Measurements from ENCODE around the gene FCGBP.
"Not testable (repeated sequence)": the region's sequence is repeated elsewhere in the genome, so short reads cannot be mapped to it uniquely, and the experiment has no call there.

Gene FCGBP

DNA sequence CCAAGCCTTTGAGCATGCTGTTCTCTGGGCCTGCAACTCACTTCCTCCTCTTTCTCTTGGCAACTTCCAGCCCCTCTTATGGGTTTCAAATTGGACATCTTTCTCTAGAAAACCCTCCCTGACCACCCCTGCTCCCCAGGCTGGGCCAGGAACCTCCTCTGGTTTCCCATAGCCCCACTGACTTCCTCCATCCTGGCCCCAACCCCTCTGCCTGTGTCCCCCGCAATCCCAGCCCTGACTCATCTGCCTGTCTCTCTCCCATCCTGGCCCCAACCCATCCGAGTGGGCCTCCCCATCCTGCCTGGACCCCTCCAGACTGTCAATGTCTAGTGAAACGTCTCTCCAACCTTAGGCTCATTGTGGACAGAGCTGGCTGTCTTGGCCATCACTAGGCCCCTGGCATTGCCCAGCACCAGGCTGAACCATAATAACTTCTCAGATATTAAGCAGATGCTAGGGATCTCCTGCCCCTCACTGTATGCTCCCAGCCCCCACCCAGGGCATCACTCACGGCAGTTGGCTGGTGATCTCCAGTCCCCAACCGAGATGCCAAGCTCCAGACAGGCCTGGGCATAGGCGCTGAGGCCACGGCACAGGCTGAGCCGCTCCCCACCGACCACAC lies 16.8 kb downstream of the FCGBP start:
- DNase-seq (ENCODE audit: low spot score): no peak

DNA sequence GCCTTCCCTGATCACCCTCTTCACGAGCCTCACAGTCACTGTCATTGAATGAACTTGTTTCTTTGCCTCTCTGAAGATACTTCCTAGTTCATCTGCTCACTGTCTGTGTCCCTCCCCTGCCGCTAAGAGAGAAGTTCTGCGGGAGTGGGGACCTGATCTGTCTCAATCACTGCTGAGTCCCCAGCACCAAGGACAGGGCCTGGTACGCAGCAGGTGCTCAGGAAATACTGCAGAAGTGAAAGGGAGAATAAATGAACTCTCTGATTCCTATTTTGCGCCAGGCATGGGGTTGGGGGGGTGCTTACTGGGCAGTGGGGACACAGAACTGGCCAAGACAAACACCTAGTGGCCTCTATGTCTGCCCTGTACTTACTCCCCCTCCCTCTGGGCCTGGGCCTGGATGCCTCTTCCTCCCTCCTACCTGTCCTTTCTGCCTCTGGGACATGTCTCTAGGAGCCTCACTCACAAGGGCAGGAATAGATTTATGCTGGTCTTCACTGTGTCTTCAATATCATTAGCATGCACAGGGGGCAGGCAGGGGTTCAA lies 17.5 kb downstream of the FCGBP start:
- no peak for DNase-seq (ENCODE audit: low spot score)

DNA sequence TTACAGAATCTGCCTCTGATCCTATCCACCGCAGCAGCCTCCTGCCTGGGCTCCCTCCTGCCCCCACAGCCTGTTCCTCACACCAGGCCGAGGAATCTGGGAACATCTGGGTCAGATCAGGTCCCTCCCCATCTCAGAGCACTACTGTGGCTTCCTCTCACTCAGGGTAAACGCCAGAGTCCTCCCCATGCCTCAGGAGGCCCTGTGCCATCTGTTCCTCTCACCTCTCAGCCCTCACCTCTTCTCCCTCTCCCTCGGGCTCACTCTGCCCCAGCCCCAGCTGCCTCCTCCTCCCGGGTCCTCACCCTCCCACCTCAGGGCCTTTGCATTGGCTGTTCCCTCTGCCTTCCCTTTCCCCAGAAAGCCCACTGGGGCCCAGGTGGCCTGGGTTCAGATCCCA lies 18.2 kb downstream of the FCGBP start:
- DNase-seq (ENCODE audit: low spot score): no peak

DNA sequence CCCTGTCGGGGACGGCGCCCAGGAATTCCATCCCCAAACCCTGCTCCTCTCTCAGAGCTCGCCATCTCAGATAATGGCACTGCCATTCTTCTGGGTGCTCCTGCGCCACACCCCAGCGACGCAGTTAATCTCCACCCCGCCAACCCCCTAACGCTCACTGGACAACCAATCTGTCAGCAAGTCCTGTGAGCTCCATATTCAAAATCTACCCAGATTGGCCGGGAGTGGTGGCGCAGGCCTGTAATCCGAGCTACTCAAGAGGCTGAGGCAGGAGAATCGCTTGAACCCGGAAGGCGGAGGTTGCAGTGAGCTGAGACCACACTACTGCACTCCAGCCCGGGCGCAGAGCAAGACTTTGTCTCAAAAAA lies 18.6 kb downstream of the FCGBP start:
- no peak for DNase-seq (ENCODE audit: low spot score)

DNA sequence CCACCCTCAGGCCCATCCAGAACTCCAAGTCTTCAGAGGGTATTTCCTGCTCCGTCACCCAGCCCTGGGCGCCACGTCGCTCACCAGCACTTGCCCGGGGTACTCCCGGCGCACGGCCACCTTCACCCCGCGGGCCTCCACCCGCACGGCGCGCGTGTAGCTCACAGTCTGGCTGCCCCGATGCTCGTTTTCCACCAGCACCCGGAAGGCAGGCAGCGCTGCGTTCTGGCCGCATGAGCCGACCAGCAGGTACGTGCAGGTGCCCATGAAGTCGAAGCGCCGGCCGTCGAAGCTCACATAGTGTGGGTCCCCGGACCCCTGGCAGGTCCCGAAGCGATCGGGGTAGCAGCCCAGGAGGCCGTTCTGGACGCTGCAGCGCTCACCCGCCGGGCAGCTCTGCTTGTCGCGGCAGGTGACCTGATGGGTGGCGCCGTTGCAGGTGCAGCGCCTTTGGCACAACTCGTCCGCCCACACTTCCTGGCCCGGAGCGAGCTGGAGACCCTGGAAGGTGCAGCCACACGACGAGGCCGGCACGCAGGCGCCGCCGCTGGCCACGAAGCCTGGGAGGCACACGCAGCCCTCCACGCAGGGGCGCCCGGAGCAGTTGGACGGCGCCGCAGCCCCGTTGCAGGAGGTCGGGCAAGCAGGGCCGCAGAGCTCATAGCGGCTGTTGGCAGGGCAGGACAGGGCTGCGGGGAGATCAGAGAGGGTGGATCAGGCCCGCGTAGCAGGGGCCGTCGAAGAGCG lies 19.2 kb downstream of the FCGBP start:
- DNase-seq (ENCODE audit: low spot score): no peak

DNA sequence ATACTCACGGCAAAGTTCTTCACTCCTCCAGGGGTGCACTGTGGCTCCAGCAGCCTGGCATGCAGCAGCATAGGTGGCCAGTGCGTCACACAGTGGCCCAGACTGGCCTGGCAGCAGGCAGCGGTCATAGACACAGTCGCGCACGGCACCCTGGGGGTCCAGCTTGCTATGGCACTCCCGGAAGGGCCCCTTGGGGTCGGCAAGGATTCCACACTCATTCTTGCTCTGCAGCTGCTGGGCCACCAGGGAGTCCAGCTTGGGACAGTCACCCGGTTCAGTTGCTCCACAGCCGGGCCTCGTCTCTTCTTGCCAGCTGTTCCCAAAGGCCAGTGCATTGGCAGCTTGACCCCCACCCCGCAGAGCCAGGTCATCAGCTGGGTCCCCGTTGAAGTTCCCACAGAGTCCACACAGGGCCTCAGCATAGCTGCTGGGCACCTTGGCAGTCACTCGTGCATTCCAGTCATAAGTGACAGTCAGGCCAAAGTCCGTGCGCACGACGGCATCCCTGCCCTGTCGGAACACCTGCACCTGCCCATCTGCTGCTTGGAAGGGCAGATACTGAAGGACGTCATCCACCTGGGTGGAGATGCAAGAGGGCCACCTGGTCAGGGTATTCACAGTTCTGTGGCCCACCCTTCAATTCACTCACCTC lies 20.6 kb downstream of the FCGBP start:
- no peak for DNase-seq (ENCODE audit: low spot score)

DNA sequence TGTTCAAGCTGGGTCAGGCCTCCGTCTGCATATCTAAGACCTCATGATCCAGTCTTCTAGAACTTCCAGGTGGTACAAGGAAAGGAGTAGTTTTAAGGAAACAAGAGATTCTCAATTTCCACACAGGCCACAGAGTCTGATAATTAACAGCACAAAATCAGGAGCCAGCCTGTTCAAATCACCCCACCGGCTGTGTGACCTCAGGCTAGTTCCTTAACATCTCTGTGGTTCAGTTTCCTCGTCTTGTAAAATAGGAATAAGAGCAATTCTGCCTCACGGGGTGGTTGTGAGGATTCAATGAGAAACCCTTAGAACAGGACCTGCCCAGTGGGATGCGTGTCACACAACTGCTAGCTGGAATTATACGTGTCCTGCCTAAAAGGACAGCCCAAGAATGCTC lies 25.6 kb downstream of the FCGBP start:
- DNase-seq (ENCODE audit: low spot score): no peak

DNA sequence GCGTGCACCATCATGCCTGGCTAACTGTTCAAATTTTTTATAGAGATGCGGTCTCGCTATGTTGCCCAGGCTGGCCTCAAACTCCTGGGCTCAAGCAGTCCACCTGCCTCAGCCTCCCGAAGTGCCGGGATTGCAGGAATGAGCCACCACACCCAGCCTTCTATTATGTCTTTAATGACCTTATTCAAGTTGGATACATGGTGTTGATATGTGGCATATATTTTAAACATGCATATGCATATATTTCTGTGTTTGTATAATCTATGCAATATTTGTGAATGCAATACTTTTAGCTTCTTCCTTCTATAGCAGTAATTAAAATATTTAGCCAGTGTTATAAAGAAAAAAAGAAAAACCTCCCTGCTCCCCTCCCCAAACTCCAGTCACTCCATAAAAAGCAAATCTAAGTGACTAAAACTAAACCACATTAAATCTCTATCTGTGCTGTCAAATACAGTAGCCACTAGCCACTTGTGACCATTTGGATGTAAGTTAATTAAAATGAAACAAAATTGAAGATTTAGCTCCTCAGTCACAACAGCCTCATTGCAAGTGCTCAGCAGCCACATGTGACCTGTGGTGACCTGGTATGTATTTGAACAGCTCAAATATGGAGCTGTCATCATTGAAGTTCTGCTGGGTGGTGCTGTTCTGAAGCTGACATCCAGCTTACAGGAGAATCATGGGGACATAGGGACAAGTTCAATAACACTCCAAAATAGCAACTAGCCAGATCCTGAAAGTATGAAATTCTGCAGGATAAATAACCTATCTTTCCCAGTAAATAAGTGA lies 27.4 kb downstream of the FCGBP start:
- no peak for DNase-seq (ENCODE audit: low spot score)

DNA sequence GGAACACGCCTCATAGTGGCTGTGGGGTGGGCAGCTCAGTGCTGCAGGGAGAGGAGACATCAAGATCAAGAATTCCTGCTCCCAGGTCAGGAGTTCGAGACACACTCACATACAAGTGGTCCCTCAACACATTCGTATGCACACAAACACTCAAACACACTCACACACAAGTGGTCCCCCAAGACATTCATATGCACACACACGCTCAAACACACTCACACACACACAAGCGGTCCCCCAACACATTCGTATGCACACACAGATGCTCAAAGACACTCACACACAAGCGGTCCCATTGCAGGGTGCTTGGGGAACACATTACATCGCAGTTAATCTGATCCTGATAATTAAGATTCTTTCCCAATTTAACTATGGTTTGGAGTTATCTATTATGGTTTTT lies 28.2 kb downstream of the FCGBP start:
- no peak for DNase-seq (ENCODE audit: low spot score)

DNA sequence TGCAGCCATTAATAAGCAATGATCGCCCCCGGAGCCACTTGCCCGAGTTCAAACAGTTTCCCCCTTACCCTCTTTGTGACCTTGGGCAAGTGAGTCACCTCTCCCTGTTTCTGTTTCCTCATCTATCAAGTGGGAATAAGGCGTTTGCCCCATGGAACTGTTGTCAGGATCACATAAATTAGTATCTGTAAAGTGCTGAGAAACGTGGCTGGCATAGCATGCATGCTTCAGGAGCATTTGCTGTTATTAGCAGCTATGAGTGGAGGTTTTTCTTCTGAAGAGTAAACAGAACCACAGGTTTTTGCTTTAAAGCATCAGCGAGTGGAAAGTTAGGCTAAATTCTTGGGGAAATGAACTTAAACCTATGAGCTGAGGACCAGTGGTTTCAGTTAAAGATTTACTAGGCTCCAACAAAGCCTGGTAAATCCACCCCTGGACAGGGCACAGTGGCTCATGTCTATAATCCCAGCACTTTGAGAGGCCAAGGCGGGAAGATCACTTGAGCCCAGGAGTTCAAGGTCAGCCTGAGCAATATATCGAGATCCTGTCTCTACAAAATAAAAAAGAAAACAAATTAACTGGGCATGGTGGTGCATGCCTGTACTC lies 30.8 kb downstream of the FCGBP start:
- DNase-seq (ENCODE audit: low spot score): not testable (repeated sequence)

DNA sequence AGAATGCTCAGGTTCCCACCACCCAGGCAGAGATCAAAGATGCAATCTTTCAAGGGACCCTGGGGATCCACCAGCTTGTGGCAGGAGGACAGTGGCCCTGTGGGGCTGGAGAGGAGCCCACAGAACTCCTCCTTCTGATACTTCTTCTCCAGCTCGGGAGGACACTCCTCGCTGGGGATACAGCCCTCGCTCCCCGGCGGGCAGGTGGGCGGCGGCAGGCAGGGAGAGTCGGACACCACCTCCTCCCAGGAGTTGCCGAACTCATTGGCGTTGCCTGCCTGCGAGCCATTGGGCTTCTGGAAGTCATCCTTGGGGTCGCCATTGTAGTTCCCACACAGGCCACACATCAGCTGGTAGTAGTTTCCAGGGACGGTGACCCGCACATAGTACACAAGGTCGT lies 32.1 kb downstream of the FCGBP start:
- DNase-seq (ENCODE audit: low spot score): not testable (repeated sequence)

DNA sequence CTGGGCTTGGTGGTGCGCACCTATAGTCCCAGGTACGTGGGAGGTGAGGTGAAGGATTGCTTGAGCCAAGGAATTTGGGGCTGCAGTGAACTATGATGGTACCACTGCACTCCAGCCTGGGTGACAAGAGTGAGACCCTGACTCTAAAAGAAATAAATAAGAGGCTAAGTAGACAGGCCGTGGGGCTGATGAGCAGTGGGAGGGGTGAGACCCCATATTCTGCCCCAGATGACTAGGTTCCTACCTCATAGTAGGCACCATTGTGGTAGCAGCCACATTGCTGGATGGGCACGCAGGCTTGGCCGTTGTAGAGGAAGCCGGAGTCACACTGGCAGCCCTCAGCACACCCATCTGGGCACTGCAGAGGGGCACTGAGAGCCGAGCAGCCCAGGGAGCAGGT lies 32.8 kb downstream of the FCGBP start:
- DNase-seq (ENCODE audit: low spot score): not testable (repeated sequence)

DNA sequence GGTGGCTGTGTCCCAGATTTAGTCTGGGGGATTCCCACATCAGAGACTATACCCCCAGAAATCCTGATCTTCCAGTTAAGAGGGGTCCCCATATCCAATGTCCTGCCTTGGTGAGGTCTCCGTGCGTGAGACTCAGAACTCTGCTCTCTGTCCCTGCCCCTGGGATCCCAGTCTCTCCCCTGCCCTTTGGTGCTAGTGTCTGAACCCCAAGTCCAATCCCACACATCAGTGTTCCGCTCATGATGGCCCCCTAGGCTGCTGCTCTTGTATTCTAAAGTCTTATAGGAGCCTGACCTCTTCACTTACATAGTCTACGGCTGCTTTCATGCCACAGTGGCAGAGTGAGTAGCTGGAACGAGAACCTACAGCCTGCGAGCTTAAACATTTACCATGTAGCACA lies 35.6 kb downstream of the FCGBP start:
- not testable (repeated sequence) for DNase-seq (ENCODE audit: low spot score)

DNA sequence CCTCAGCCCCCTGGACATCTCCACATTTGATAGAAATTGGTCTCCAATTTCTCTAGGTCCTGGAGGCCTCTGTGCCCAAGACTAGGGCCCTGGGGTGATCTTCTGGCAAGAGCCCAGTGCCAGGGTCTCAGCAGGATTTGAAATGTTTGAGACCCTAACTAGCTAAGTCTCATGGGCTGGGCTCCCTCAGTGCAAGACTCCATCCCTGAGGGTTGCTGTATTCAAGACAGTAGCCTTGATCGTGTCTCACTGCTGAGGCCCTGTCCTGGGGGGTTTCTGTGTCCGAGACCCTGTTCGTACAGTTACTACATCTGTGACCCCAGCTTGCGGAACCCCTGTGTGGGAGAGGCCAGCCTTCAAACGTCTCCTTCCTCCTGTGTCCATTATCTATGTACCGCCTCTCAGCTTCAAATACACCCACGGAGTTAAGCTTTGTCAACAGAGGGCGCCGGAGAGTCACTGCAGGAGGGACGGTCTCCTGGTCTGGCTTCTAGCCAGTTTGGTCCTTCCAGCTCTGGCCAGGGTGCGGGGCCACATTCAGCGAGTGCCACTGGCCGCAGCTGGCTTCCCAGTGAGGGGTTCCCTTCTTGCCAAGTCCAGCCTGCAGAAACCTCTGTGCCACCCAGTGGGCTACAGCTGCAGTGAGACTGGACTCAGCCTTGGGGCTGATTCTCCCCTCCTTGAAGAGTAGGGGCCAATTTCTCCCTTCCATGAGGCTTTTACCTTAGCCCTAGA lies 36.8 kb downstream of the FCGBP start:
- not testable (repeated sequence) for DNase-seq (ENCODE audit: low spot score)

DNA sequence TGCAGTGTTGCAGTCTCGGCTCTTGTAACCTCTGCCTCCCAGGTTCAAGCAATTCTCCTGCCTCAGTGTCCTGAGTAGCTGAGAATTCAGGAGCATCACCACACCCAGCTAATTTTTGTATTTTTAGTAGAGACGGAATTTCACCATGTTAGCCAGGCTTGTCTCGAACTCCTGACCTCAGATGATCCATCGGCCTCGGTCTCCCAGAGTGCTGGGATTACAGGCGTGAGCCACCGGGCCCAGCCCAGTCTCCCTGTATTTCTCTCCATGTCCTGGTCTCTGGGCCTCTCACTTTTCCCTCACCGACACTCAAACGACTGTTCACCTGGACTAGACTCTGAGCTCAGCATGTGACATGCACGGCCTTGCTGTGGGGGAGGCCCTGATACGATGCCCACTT lies 39.3 kb downstream of the FCGBP start:
- not testable (repeated sequence) for DNase-seq (ENCODE audit: low spot score)

DNA sequence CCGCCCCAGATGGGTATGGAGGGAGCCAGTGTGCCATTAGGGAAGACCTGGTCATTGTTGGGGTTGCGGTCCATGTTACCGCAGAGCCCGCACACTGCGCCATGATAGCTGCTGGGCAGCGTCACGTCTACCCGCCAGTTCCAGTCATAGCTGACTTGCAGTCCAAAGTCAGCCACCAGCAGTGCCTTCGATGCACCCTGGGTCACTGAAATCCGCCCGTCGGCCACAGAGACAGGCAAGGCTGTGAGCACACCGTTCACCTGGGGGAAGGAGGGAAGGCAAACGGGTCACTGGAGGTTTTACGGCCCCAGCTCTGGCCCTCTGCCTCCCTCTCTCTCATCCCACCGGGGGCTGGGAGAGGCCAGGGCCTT lies 40.2 kb downstream of the FCGBP start:
- not testable (repeated sequence) for DNase-seq (ENCODE audit: low spot score)

DNA sequence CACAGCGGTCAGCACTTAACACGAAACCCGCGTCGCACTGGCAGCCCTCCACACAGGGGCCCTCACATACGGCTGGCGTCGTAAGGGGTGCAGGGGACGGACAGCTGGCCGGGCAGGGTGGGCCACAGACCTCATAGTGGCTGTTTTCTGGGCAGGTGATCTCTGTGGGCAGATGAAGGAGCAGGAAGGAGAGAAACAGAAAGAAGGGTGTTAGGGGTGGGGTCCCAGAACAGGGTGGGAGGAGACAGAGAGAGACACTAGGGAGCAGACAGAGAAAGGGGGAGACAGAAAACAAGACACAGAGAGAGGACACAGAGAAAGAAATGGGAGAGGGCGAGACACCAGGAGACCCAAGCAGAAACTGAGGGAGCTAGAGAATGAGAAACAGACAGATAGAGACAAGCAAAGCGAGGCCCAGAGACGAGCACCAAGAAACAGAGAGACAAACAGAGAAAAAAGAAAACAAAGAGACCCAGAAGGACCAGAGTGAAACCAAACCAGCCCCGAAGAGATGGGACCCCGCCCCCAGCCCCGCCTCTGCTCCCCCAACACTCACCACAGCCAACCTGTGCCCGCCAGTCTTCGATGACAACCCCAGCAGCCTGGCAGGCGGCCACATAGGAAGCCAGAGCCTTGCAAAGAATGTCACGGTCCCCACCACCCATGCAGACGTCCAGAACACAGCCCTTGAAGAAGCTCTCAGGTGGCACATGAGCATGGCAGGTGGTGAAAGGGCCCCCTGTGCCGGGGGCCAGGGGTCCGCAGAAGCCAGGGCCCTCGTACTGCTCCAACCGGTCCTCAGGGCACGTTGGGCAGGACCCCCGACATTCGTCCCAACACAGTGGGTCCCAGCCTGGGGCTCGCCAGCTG lies 40.8 kb downstream of the FCGBP start:
- DNase-seq (ENCODE audit: low spot score): not testable (repeated sequence)

DNA sequence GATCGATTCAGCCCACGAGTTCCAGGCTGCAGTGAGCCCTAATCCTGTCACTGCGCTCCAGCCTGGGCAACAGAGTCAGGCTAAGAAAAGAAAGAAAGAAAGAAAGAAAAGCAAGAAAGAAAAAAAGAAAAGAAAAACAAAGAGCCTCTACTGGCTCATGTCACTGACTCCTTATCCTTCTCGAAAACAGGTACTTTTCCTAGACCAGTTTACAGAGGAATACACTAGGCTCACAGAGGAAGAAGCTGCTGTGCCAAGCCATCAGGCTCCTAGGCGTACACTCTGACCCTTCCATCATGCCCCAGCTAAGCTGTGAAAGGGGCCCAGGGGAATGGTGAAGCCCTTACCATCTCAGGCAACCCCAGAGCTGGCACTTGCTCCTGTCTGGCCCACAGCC lies 41.9 kb downstream of the FCGBP start:
- not testable (repeated sequence) for DNase-seq (ENCODE audit: low spot score)

DNA sequence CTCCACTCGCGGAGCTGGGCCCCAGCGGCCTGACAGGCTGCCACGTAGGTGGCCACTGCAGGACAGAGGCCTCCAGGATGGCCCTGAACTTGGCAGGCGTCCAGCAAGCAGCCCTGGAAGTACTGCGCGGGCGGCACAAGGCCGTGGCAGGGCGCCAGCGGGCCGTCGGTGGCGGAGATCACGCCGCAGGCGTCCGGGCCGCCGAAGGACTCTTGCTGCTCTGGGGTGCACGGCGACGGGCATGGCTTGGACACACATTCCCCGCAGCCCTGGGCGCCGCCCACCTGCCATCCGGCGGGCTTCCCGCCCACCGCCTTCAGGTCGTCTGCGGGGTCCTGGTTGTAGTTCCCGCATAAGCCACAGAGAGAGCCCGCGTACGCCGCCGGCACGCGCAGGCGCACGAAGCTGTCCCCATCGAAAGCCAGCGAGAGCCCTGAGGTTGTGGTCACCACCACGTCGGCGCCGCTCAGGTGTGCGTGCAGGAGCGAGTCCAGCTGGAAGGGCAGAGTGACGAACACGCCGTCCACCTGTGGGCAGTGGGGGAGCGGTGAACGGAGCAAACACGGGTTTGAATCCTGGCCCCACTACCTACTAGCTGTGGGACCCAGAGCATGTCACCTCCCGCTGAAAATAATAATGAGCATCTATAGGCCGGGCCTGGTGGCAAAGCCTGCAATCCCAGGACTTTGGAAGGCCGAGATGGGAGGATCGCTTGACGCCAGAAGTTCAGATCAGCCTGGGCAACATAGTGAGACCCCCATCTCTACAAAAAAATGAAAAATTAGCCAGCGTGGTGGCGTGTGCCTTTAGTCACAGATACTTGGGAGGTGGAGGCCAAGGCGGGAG lies 42.6 kb downstream of the FCGBP start:
- DNase-seq (ENCODE audit: low spot score): not testable (repeated sequence)
